OCI-LY3 (cell line): Measurements from ENCODE around the gene DNAJC4.

Experiments
- H2AFZ ChIP-seq: fragments of 200-600, 300-600 bp; shearing (Covaris generic); 2 replicates; pipeline ENCODE4 v1.6.0; 2014; ENCODE audit warnings: antibody characterized with exemption, low read depth, low read length
- H3K27ac ChIP-seq: fragments of 200-600, 300-600 bp; sonication (generic); 2 replicates; pipeline ENCODE4 v1.5.1; 2014; ENCODE audit warnings: mild to moderate bottlenecking, low read length, moderate library complexity, mixed read lengths
- H3K27me3 ChIP-seq: fragments of 200-600, 300-600 bp; sonication (generic); 2 replicates; pipeline ENCODE4 v1.6.1; 2014; ENCODE audit warnings: low read depth, low read length, mixed read lengths
- H3K36me3 ChIP-seq: fragments of 200-600, 300-600 bp; sonication (generic); replicated peaks from 2 replicates; pipeline ENCODE3; 2014; ENCODE audit warnings: low read depth, low read length, mixed read lengths
- H3K4me1 ChIP-seq: fragments of 300-600, 200-600 bp; sonication (generic); 2 replicates; pipeline ENCODE4 v1.6.1; 2014; ENCODE audit warnings: low read length, mixed read lengths
- H3K4me2 ChIP-seq: fragments of 200-600, 300-600 bp; sonication (generic); 2 replicates; pipeline ENCODE4 v1.6.1; 2014; ENCODE audit warnings: low read length, mixed read lengths
- H3K4me3 ChIP-seq: fragments of 300-600, 200-600 bp; sonication (generic); 2 replicates; pipeline ENCODE4 v1.5.1; 2014; ENCODE audit warnings: antibody characterized with exemption, mild to moderate bottlenecking, low read length, moderate library complexity
- H3K79me2 ChIP-seq: fragments of 300-600, 200-600 bp; shearing (Covaris generic); 2 replicates; pipeline ENCODE4 v1.6.1; 2014; ENCODE audit warnings: mild to moderate bottlenecking, low read length, mixed read lengths
- H3K9ac ChIP-seq: fragments of 300-600, 200-600 bp; shearing (Covaris generic); 2 replicates; pipeline ENCODE4 v1.6.0; 2014; ENCODE audit warnings: mild to moderate bottlenecking, low read length, moderate library complexity
- H3K9me3 ChIP-seq: fragments of 200-600, 300-600 bp; shearing (Covaris generic); 2 replicates; pipeline ENCODE4 v1.6.1; 2014; ENCODE audit warnings: low read length, mixed read lengths; ENCODE audit not compliant: insufficient read depth
- H4K20me1 ChIP-seq: fragments of 200-600, 300-600 bp; sonication (generic); 2 replicates; pipeline ENCODE4 v1.6.1; 2016; ENCODE audit warnings: low read length, mixed read lengths; ENCODE audit not compliant: insufficient read depth
- CTCF ChIP-seq: fragments of 200-600, 300-600 bp; sonication (generic); IDR thresholded peaks from 2 replicates; pipeline ENCODE4 v1.5.1; 2014; ENCODE audit warnings: antibody characterized with exemption, low read length, low read depth
- EZH2phosphoT487 ChIP-seq: fragments of 200-600 bp; shearing (Covaris generic); IDR thresholded peaks from 2 replicates; pipeline ENCODE4 v1.6.1; 2018; ENCODE audit warnings: antibody characterized with exemption, mixed run types, low read depth

Gene DNAJC4

DNA sequence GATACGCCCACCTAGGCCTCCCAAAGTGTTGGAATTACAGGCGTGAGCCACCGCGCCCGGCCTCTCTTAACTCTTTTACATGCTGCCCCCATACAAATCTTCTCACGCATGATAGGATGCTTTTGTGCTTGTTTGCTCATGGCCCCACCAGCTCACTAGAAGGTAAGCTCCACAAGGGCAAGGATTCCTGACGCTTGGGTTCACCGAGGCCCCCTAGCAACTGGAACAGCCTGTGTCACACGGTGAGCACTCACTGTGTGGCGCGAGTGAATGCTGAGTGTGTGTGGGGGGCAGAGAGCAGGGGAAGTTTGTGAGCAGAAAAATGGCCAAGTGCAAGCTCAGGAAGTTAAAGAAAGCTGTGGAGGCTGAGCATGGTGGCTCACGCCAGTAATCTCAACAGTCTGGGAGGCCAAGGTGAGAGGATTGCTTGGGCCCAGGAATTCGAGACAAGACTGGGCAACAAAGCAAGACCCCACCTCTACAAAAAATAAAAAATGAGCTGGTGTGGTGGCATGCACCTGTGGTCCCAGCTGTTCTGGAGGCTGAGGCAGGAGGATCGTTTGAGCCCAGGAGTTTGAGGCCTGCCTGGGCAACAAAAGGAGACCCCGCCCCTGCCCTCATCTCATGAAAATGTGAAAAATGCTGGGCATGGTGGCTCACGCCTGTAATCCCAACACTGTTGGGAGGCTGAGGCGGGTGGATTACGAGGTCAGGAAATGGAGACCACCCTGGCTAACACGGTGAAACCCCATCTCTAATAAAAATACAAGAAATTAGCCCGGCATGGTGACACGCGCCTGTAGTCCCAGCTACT is 51.8 kb downstream of the DNAJC4 start:
- Histone ChIP-seq H4K20me1 (no peaks in the 10 kb centered on the region), H3K36me3 (peaks cover 13% of the 10 kb centered on the region), H3K79me2 (peaks cover 10% of the 10 kb centered on the region; the same call in 1 of the 2 replicates), H3K4me3 (no peak overlapping the region), H3K4me1 (peaks cover 12% of the 10 kb centered on the region), H3K27ac (no peak overlapping the region), H3K4me2 (no peak overlapping the region), H3K27me3 (no peaks in the 10 kb centered on the region), H3K9me3 (no peaks in the 10 kb centered on the region), H3K9ac (no peak overlapping the region), H2AFZ (no peak overlapping the region)
- TF ChIP-seq EZH2phosphoT487, result no peak

- TF ChIP-seq CTCF (no peak), EZH2phosphoT487 (no peak)
- H3K27ac ChIP-seq, result no peak overlapping the region
- H3K4me2 ChIP-seq, result no peak overlapping the region
- no peaks in the 10 kb centered on the region for H4K20me1 ChIP-seq
- H3K4me3 ChIP-seq, result no peak overlapping the region
- H3K36me3 ChIP-seq, result peaks cover 13% of the 10 kb centered on the region
- H2AFZ ChIP-seq, result no peak overlapping the region
- no peaks in the 10 kb centered on the region for H3K27me3 ChIP-seq
- peaks cover 10% of the 10 kb centered on the region; the same call in 1 of the 2 replicates for H3K79me2 ChIP-seq
- no peak overlapping the region for H3K9ac ChIP-seq
- peaks cover 12% of the 10 kb centered on the region for H3K4me1 ChIP-seq
- H3K9me3 ChIP-seq, result no peaks in the 10 kb centered on the region
These were observed 52.7 kb downstream of the DNAJC4 start for GRCh38 chr11:64283092-64283491.
